Measurements from ENCODE around the gene KRT9. TPM values are rescaled to one million over a fixed set of nuclear protein-coding genes. Genes with fewer than 3 reads are reported as not detected.

KRT9 gene
- total and polyA plus RNA-seq, 7 donors: not detected

- intact Hi-C loops (cut with DNase I): no loop called here
Measured at GRCh38 chr17:41519501-41520224, 52.2 kb downstream of the KRT9 start.

GRCh38 chr17:41518789-41519449, 52.9 kb downstream of the KRT9 start, which contains the start of gene KRT15:
Gene KRT15 (minus strand): TSS chr17:41518890. CDS start chr17:41518827, 63 bp downstream.
- intact Hi-C loops (cut with DNase I): no loop called here
- no peak within 1 kb of the TSS for H3K27ac ChIP-seq
- H3K27me3 ChIP-seq: peaks cover 0 to 7% (median 4%) of the 10 kb centered on the region in 3 donors
- no peak within 1 kb of the TSS for H3K4me3 ChIP-seq
- TF ChIP-seq POLR2A (IDR thresholded peaks at IDR 0.05) (no peak), CTCF (IDR thresholded peaks at IDR 0.05) (no peak), POLR2AphosphoS5 (IDR thresholded peaks at IDR 0.05) (no peak), EP300 (IDR thresholded peaks at IDR 0.05) (no peak)
- no peak for DNase-seq
- WGBS, 2 donors: 74 to 77% methylated on average over 8 of the region's 8 CpGs
- no peaks in the 10 kb centered on the region for H3K4me1 ChIP-seq
- no peaks in the 10 kb centered on the region for H3K9me3 ChIP-seq
- no peaks in the 10 kb centered on the region for H3K36me3 ChIP-seq

More at GRCh38 chr17:41519501-41520224, 52.2 kb downstream of the KRT9 start:
- no peaks in the 10 kb centered on the region for H3K9me3 ChIP-seq
- no peak overlapping the region for H3K4me3 ChIP-seq
- TF ChIP-seq POLR2AphosphoS5 (IDR thresholded peaks at IDR 0.05) (no peak), CTCF (IDR thresholded peaks at IDR 0.05) (no peak), EP300 (IDR thresholded peaks at IDR 0.05) (no peak), POLR2A (IDR thresholded peaks at IDR 0.05) (no peak)
- H3K27me3 ChIP-seq: peaks cover 0 to 7% (median 4%) of the 10 kb centered on the region in 3 donors
- WGBS, 2 donors: 23 to 58% methylated on average over 11 of the region's 11 CpGs
- no peaks in the 10 kb centered on the region for H3K36me3 ChIP-seq
- DNase-seq: no peak
- H3K27ac ChIP-seq: no peak overlapping the region
- no peaks in the 10 kb centered on the region for H3K4me1 ChIP-seq

- intact Hi-C loops (cut with DNase I): no loop called here
- no peaks in the 10 kb centered on the region for H3K36me3 ChIP-seq
- H3K27ac ChIP-seq: no peak overlapping the region
- no peaks in the 10 kb centered on the region for H3K4me1 ChIP-seq
- no peaks in the 10 kb centered on the region for H3K9me3 ChIP-seq
- H3K27me3 ChIP-seq: peaks cover 0 to 7% (median 4%) of the 10 kb centered on the region in 3 donors
- H3K4me3 ChIP-seq: no peak overlapping the region
- TF ChIP-seq POLR2AphosphoS5 (IDR thresholded peaks at IDR 0.05) (no peak), POLR2A (IDR thresholded peaks at IDR 0.05) (no peak), EP300 (IDR thresholded peaks at IDR 0.05) (no peak), CTCF (IDR thresholded peaks at IDR 0.05) (no peak)
- DNase-seq: no peak
- WGBS, 2 donors: 90 to 92% methylated on average over 3 of the region's 3 CpGs
Measured at GRCh38 chr17:41518031-41518430, 53.8 kb downstream of the KRT9 start.

GRCh38 chr17:41516830-41517283, 55.0 kb downstream of the KRT9 start:
- Histone ChIP-seq H3K27me3 (peaks cover 0 to 4% (median 3%) of the 10 kb centered on the region in 3 donors), H3K36me3 (no peaks in the 10 kb centered on the region), H3K4me1 (no peaks in the 10 kb centered on the region), H3K27ac (no peak overlapping the region), H3K4me3 (no peak overlapping the region), H3K9me3 (no peaks in the 10 kb centered on the region)
- DNase-seq: no peak
- TF ChIP-seq CTCF (IDR thresholded peaks at IDR 0.05) (no peak), EP300 (IDR thresholded peaks at IDR 0.05) (no peak), POLR2AphosphoS5 (IDR thresholded peaks at IDR 0.05) (no peak), POLR2A (IDR thresholded peaks at IDR 0.05) (no peak)
- WGBS, 2 donors: 92 to 95% methylated on average over 14 of the region's 14 CpGs
- intact Hi-C loops (cut with DNase I): no loop called here
